ENCODE measurements around the gene MYO5C. TPM values are rescaled to one million over a fixed set of nuclear protein-coding genes. Genes with fewer than 3 reads are reported as not detected.
"Not testable (repeated sequence)": the region's sequence is repeated elsewhere in the genome, so short reads cannot be mapped to it uniquely, and the experiment has no call there.

The MYO5C gene
- polyA plus RNA-seq, 2 donors = 4.9 to 5.4 TPM

DNA sequence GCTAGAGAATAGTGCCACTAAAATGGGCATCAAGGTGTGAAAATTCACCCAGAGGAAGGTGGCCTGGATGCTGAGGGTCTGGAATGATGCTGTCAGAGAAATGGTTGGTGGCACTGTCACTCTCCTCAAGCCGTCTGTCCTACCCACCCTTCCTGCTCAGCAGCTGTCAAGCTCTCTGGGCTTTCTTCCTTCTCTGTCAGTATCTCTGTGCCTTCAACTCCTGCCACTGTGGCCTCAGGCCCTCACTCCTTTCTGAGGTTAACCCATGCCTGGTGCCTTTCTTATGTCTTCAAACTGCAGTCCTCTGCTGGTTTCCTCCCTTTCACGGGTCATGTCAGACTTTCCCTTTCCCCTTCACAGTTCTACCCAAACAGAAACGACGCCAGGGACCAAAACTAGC, 4.4 kb downstream of the MYO5C start:
- Histone ChIP-seq H3K4me3 (ENCODE audit: low read depth in 1 of 2, low read length in 2 of 2) (no peak overlapping the region), H3K27me3 (ENCODE audit: control insufficient read depth in 1 of 2, insufficient read depth in 2 of 2, low read length in 2 of 2) (no peaks in the 10 kb centered on the region), H3K9me3 (ENCODE audit: control insufficient read depth in 2 of 2, insufficient read depth in 1 of 2, low read depth in 1 of 2, low read length in 1 of 2) (no peaks in the 10 kb centered on the region), H3K27ac (ENCODE audit: low read depth in 2 of 2, low read length in 1 of 2) (peak overlapping the region; percentile 45 to 61), H3K36me3 (ENCODE audit: control insufficient read depth in 2 of 2, insufficient read depth in 2 of 2, low read length in 1 of 2) (no peaks in the 10 kb centered on the region), H3K4me1 (ENCODE audit: control insufficient read depth in 2 of 2, insufficient read depth in 2 of 2, low read length in 1 of 2) (peaks cover 10 to 24% of the 10 kb centered on the region in 2 donors)
- WGBS, 2 donors = 71 to 74% methylated on average over 4 of the region's 4 CpGs

GRCh38 chr15:52290800-52291199, 4.8 kb downstream of the MYO5C start:
- Histone ChIP-seq H3K27ac (ENCODE audit: low read depth in 2 of 2, low read length in 1 of 2) (peak overlapping the region; percentile 45 to 61), H3K36me3 (ENCODE audit: control insufficient read depth in 2 of 2, insufficient read depth in 2 of 2, low read length in 1 of 2) (no peaks in the 10 kb centered on the region), H3K4me1 (ENCODE audit: control insufficient read depth in 2 of 2, insufficient read depth in 2 of 2, low read length in 1 of 2) (peaks cover 10 to 24% of the 10 kb centered on the region in 2 donors), H3K27me3 (ENCODE audit: control insufficient read depth in 1 of 2, insufficient read depth in 2 of 2, low read length in 2 of 2) (no peaks in the 10 kb centered on the region), H3K9me3 (ENCODE audit: control insufficient read depth in 2 of 2, insufficient read depth in 1 of 2, low read depth in 1 of 2, low read length in 1 of 2) (no peaks in the 10 kb centered on the region), H3K4me3 (ENCODE audit: low read depth in 1 of 2, low read length in 2 of 2) (no peak overlapping the region)
- WGBS, 2 donors = 78 to 79% methylated on average over 3 of the region's 3 CpGs

- no peaks in the 10 kb centered on the region for H3K36me3 ChIP-seq (ENCODE audit: control insufficient read depth in 2 of 2, insufficient read depth in 2 of 2, low read length in 1 of 2)
- H3K4me1 ChIP-seq (ENCODE audit: control insufficient read depth in 2 of 2, insufficient read depth in 2 of 2, low read length in 1 of 2) = peaks cover 10 to 24% of the 10 kb centered on the region in 2 donors
- peak overlapping the region; percentile 31 to 39 for H3K27ac ChIP-seq (ENCODE audit: low read depth in 2 of 2, low read length in 1 of 2)
- no peak overlapping the region for H3K4me3 ChIP-seq (ENCODE audit: low read depth in 1 of 2, low read length in 2 of 2)
- 48 to 49% methylated on average over 4 of the region's 4 CpGs for WGBS, 2 donors
- H3K27me3 ChIP-seq (ENCODE audit: control insufficient read depth in 1 of 2, insufficient read depth in 2 of 2, low read length in 2 of 2) = no peaks in the 10 kb centered on the region
- no peaks in the 10 kb centered on the region for H3K9me3 ChIP-seq (ENCODE audit: control insufficient read depth in 2 of 2, insufficient read depth in 1 of 2, low read depth in 1 of 2, low read length in 1 of 2)
Measured at GRCh38 chr15:52290329-52290728, 5.3 kb downstream of the MYO5C start.

DNA sequence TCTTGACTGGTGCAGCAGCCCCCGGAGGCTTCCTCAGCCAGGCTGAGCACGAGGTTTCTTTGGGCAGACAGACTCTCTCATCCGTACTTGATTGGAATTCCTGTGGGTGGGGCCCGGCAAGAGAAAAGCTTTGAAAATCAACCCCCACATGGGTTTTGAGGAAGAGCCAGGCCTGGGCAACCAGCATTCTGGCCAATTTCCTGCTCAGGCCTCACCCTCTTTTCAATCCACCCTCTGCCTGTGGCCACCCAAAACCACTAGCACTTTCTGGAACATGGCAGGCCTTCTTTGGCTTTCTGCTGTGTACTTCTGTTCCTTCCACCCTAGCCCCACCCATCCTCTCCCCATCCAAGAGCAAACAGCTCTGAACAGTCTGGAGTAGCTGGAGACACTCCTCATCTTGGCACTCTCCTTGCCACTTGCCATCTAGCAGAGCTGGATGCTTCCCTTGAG, 5.9 kb downstream of the MYO5C start:
- peaks cover 10 to 24% of the 10 kb centered on the region in 2 donors for H3K4me1 ChIP-seq (ENCODE audit: control insufficient read depth in 2 of 2, insufficient read depth in 2 of 2, low read length in 1 of 2)
- H3K4me3 ChIP-seq (ENCODE audit: low read depth in 1 of 2, low read length in 2 of 2) = no peak overlapping the region
- no peaks in the 10 kb centered on the region for H3K36me3 ChIP-seq (ENCODE audit: control insufficient read depth in 2 of 2, insufficient read depth in 2 of 2, low read length in 1 of 2)
- WGBS, 2 donors = 27 to 34% methylated on average over 4 of the region's 4 CpGs
- peak overlapping the region; percentile 84 to 87 for H3K27ac ChIP-seq (ENCODE audit: low read depth in 2 of 2, low read length in 1 of 2)
- no peaks in the 10 kb centered on the region for H3K27me3 ChIP-seq (ENCODE audit: control insufficient read depth in 1 of 2, insufficient read depth in 2 of 2, low read length in 2 of 2)
- H3K9me3 ChIP-seq (ENCODE audit: control insufficient read depth in 2 of 2, insufficient read depth in 1 of 2, low read depth in 1 of 2, low read length in 1 of 2) = no peaks in the 10 kb centered on the region

DNA sequence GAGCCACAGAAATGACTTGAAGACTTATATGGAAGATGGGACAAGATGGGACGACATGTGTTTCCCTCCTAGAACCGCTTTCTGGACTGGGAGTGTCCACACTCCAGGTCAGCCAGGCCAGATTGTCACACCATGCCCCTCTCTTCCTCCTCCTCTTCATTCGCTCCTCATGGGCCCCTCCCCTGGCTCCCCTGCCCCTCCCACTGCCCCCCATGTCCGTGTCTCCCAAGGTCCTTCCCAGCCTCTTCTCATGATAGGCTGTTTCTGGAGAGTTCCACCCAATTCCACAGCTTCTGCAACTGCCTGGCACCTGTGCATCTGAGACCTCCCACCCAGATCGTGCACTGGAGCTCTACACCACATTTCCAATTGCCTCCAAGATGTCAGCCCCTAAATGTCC, 6.6 kb downstream of the MYO5C start:
- peak overlapping the region; percentile 85 to 87 for H3K27ac ChIP-seq (ENCODE audit: low read depth in 2 of 2, low read length in 1 of 2)
- H3K27me3 ChIP-seq (ENCODE audit: control insufficient read depth in 1 of 2, insufficient read depth in 2 of 2, low read length in 2 of 2) = no peaks in the 10 kb centered on the region
- no peak overlapping the region for H3K4me3 ChIP-seq (ENCODE audit: low read depth in 1 of 2, low read length in 2 of 2)
- no peaks in the 10 kb centered on the region for H3K36me3 ChIP-seq (ENCODE audit: control insufficient read depth in 2 of 2, insufficient read depth in 2 of 2, low read length in 1 of 2)
- H3K9me3 ChIP-seq (ENCODE audit: control insufficient read depth in 2 of 2, insufficient read depth in 1 of 2, low read depth in 1 of 2, low read length in 1 of 2) = no peaks in the 10 kb centered on the region
- H3K4me1 ChIP-seq (ENCODE audit: control insufficient read depth in 2 of 2, insufficient read depth in 2 of 2, low read length in 1 of 2) = peaks cover 10 to 24% of the 10 kb centered on the region in 2 donors
- 80 to 90% methylated on average over 5 of the region's 5 CpGs for WGBS, 2 donors

GRCh38 chr15:52288051-52288942, 7.3 kb downstream of the MYO5C start:
- H3K4me3 ChIP-seq (ENCODE audit: low read depth in 1 of 2, low read length in 2 of 2) = no peak overlapping the region
- WGBS, 2 donors = 41 to 48% methylated on average over 13 of the region's 13 CpGs
- peaks cover 10 to 24% of the 10 kb centered on the region in 2 donors for H3K4me1 ChIP-seq (ENCODE audit: control insufficient read depth in 2 of 2, insufficient read depth in 2 of 2, low read length in 1 of 2)
- peak overlapping the region; percentile 85 to 87 for H3K27ac ChIP-seq (ENCODE audit: low read depth in 2 of 2, low read length in 1 of 2)
- H3K27me3 ChIP-seq (ENCODE audit: control insufficient read depth in 1 of 2, insufficient read depth in 2 of 2, low read length in 2 of 2) = no peaks in the 10 kb centered on the region
- H3K36me3 ChIP-seq (ENCODE audit: control insufficient read depth in 2 of 2, insufficient read depth in 2 of 2, low read length in 1 of 2) = peaks cover 0 to under 1% of the 10 kb centered on the region in 2 donors
- no peaks in the 10 kb centered on the region for H3K9me3 ChIP-seq (ENCODE audit: control insufficient read depth in 2 of 2, insufficient read depth in 1 of 2, low read depth in 1 of 2, low read length in 1 of 2)

DNA sequence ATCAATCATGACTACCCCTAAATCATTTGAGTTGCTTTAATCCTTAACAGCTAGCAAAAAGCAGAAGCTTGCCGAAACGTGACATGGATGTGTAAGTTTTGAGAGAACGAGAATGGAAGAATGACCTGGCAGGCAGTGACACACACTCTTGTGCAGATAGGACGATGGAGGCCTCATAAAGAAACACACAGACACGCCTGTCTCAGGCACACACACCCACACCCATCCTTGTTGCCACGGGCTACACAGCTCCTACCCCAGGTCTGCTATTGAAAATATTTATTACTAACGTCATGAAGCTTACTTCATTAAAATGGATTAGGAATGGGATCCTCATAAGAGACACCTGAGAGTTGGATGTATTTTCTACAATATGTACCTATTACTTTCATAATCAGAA, 8.5 kb downstream of the MYO5C start:
- Histone ChIP-seq H3K27me3 (ENCODE audit: control insufficient read depth in 1 of 2, insufficient read depth in 2 of 2, low read length in 2 of 2) (no peaks in the 10 kb centered on the region), H3K36me3 (ENCODE audit: control insufficient read depth in 2 of 2, insufficient read depth in 2 of 2, low read length in 1 of 2) (peaks cover 0 to 2% of the 10 kb centered on the region in 2 donors), H3K4me1 (ENCODE audit: control insufficient read depth in 2 of 2, insufficient read depth in 2 of 2, low read length in 1 of 2) (peaks cover 7 to 18% of the 10 kb centered on the region in 2 donors), H3K27ac (ENCODE audit: low read depth in 2 of 2, low read length in 1 of 2) (no peak overlapping the region), H3K9me3 (ENCODE audit: control insufficient read depth in 2 of 2, insufficient read depth in 1 of 2, low read depth in 1 of 2, low read length in 1 of 2) (no peaks in the 10 kb centered on the region), H3K4me3 (ENCODE audit: low read depth in 1 of 2, low read length in 2 of 2) (no peak overlapping the region)
- 54 to 55% methylated on average over 7 of the region's 7 CpGs for WGBS, 2 donors

GRCh38 chr15:52285941-52286340, 9.7 kb downstream of the MYO5C start:
- H3K9me3 ChIP-seq (ENCODE audit: control insufficient read depth in 2 of 2, insufficient read depth in 1 of 2, low read depth in 1 of 2, low read length in 1 of 2); H3K27me3 ChIP-seq (ENCODE audit: control insufficient read depth in 1 of 2, insufficient read depth in 2 of 2, low read length in 2 of 2); H3K36me3 ChIP-seq (ENCODE audit: control insufficient read depth in 2 of 2, insufficient read depth in 2 of 2, low read length in 1 of 2); H3K4me3 ChIP-seq (ENCODE audit: low read depth in 1 of 2, low read length in 2 of 2); H3K27ac ChIP-seq (ENCODE audit: low read depth in 2 of 2, low read length in 1 of 2): not testable (repeated sequence)
- whole genome bisulfite sequencing, 2 donors = 97 to 98% methylated on average over 19 to 32 of the region's 34 CpGs
- H3K4me1 ChIP-seq (ENCODE audit: control insufficient read depth in 2 of 2, insufficient read depth in 2 of 2, low read length in 1 of 2) = peaks cover 7 to 15% of the 10 kb centered on the region in 2 donors

DNA sequence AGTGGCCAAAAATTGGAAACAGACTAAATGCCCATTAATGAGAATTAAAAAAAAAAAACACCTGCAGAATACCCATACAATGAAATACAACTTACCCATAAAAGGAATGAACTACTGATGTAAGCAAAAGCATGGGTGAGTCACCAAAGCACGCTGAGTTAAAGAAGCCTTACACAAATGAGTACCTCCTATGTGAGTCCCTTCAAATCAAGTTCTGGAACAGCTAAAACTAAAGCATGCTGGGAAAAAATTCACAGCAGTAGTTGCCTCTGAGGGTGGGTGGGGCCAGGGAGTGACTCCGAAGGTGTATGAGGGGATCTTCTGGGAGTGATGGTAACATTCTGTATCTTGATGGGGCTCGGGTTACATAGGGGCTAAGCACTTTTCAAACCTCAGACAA, 11.4 kb downstream of the MYO5C start:
- H3K9me3 ChIP-seq (ENCODE audit: control insufficient read depth in 2 of 2, insufficient read depth in 1 of 2, low read depth in 1 of 2, low read length in 1 of 2) = no peaks in the 10 kb centered on the region
- H3K4me3 ChIP-seq (ENCODE audit: low read depth in 1 of 2, low read length in 2 of 2) = no peak overlapping the region
- H3K4me1 ChIP-seq (ENCODE audit: control insufficient read depth in 2 of 2, insufficient read depth in 2 of 2, low read length in 1 of 2) = peaks cover 3 to 7% of the 10 kb centered on the region in 2 donors
- H3K27me3 ChIP-seq (ENCODE audit: control insufficient read depth in 1 of 2, insufficient read depth in 2 of 2, low read length in 2 of 2) = no peaks in the 10 kb centered on the region
- WGBS, 2 donors = 58 to 72% methylated on average over 3 of the region's 3 CpGs
- peaks cover 0 to 7% of the 10 kb centered on the region in 2 donors for H3K36me3 ChIP-seq (ENCODE audit: control insufficient read depth in 2 of 2, insufficient read depth in 2 of 2, low read length in 1 of 2)
- no peak overlapping the region for H3K27ac ChIP-seq (ENCODE audit: low read depth in 2 of 2, low read length in 1 of 2)

- Histone ChIP-seq H3K9me3 (ENCODE audit: control insufficient read depth in 2 of 2, insufficient read depth in 1 of 2, low read depth in 1 of 2, low read length in 1 of 2) (no peaks in the 10 kb centered on the region), H3K27me3 (ENCODE audit: control insufficient read depth in 1 of 2, insufficient read depth in 2 of 2, low read length in 2 of 2) (no peaks in the 10 kb centered on the region), H3K4me1 (ENCODE audit: control insufficient read depth in 2 of 2, insufficient read depth in 2 of 2, low read length in 1 of 2) (peaks cover 0 to 3% of the 10 kb centered on the region in 2 donors), H3K27ac (ENCODE audit: low read depth in 2 of 2, low read length in 1 of 2) (no peak overlapping the region), H3K4me3 (ENCODE audit: low read depth in 1 of 2, low read length in 2 of 2) (no peak overlapping the region), H3K36me3 (ENCODE audit: control insufficient read depth in 2 of 2, insufficient read depth in 2 of 2, low read length in 1 of 2) (peaks cover 0 to 7% of the 10 kb centered on the region in 2 donors)
- 81 to 91% methylated on average over 6 of the region's 6 CpGs for WGBS, 2 donors
Measured at GRCh38 chr15:52283281-52283680, 12.3 kb downstream of the MYO5C start.

All from esophagus (tissue), 2 donors.